ENCODE measurements around the gene GLIS1.

GLIS1 gene

GRCh38 chr1:53728702-53729455 lies 10.1 kb downstream of the GLIS1 start:
- TF ChIP-seq MAX (IDR thresholded peaks at IDR 0.05; ENCODE audit: low read depth, low read length) (no peak), POLR2A (IDR thresholded peaks at IDR 0.05; ENCODE audit: extremely low read depth, insufficient read length) (no peak), MYC (IDR thresholded peaks at IDR 0.05; ENCODE audit: low read depth, low read length) (no peak)
- TF ChIP-seq, protein P1, sequence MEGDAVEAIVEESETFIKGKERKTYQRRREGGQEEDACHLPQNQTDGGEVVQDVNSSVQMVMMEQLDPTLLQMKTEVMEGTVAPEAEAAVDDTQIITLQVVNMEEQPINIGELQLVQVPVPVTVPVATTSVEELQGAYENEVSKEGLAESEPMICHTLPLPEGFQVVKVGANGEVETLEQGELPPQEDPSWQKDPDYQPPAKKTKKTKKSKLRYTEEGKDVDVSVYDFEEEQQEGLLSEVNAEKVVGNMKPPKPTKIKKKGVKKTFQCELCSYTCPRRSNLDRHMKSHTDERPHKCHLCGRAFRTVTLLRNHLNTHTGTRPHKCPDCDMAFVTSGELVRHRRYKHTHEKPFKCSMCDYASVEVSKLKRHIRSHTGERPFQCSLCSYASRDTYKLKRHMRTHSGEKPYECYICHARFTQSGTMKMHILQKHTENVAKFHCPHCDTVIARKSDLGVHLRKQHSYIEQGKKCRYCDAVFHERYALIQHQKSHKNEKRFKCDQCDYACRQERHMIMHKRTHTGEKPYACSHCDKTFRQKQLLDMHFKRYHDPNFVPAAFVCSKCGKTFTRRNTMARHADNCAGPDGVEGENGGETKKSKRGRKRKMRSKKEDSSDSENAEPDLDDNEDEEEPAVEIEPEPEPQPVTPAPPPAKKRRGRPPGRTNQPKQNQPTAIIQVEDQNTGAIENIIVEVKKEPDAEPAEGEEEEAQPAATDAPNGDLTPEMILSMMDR (IDR thresholded peaks at IDR 0.05; ENCODE audit: low read depth, low read length) = no peak
- no peak for DNase-seq (ENCODE audit: low read depth)
- H3K4me3 ChIP-seq (ENCODE audit: low read depth, low read length) = no peak overlapping the region

DNA sequence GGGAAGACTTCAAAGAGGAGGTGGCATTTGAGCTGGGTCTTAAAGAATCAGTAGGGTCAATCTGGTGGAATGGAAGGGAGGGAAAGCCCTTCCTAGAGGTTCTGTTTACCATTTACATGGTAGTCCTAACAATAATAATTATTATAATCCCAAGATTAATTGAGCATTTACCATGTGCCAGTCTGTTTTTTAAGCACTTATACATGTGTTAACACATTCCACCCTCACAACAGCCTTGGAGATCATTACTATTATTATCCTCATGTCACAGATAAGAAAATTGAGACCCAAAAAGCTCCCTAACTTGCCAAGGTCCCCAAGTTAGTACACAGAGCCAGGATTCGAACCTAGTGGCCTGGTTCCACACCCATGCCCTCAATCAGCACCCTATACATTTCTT lies 10.8 kb downstream of the GLIS1 start:
- no peak for DNase-seq (ENCODE audit: low read depth)
- TF ChIP-seq MYC (IDR thresholded peaks at IDR 0.05; ENCODE audit: low read depth, low read length) (no peak), MAX (IDR thresholded peaks at IDR 0.05; ENCODE audit: low read depth, low read length) (no peak), POLR2A (IDR thresholded peaks at IDR 0.05; ENCODE audit: extremely low read depth, insufficient read length) (no peak)
- TF ChIP-seq, protein P1 (IDR thresholded peaks at IDR 0.05; ENCODE audit: low read depth, low read length) = no peak
- no peak overlapping the region for H3K4me3 ChIP-seq (ENCODE audit: low read depth, low read length)

DNA sequence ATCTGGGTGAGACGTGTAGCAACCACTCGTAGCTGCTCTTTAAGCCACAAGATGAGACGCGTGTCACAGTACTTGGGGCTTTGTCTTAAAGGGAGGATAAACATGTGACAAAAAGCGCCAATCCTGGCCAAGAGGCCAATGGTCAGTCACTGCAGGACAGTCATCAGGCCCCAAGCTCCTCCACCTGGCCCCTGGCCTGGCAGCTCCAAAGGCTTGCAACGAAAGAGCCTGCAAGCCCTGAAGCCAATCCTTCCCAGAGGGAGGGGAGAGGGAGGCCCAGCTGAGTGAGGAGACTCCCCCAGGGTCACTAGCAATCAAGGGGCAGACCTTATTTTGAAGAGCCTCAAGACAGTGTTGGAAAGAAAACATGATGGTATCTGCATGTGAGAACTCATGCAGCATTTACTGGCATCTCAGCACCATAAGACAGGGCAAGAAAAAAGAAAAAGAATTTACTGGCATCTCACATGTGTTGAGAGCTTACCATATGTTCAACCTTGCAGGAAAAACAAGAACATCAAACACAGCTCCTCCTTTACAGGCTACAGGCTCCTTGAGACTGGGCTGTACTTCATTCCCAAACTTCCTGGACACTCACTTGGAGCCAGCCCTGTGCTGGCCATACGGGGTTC lies 11.4 kb downstream of the GLIS1 start:
- TF ChIP-seq POLR2A (IDR thresholded peaks at IDR 0.05; ENCODE audit: extremely low read depth, insufficient read length) (no peak), MYC (IDR thresholded peaks at IDR 0.05; ENCODE audit: low read depth, low read length) (no peak), MAX (IDR thresholded peaks at IDR 0.05; ENCODE audit: low read depth, low read length) (no peak)
- TF ChIP-seq, protein P1 (IDR thresholded peaks at IDR 0.05; ENCODE audit: low read depth, low read length) = no peak
- H3K4me3 ChIP-seq (ENCODE audit: low read depth, low read length) = no peak overlapping the region
- DNase-seq (ENCODE audit: low read depth) = no peak

- no peak for TF ChIP-seq MAX (IDR thresholded peaks at IDR 0.05; ENCODE audit: low read depth, low read length)
- TF ChIP-seq, protein P1 (IDR thresholded peaks at IDR 0.05; ENCODE audit: low read depth, low read length) = no peak
- TF ChIP-seq POLR2A (IDR thresholded peaks at IDR 0.05; ENCODE audit: extremely low read depth, insufficient read length) = no peak
- TF ChIP-seq MYC (IDR thresholded peaks at IDR 0.05; ENCODE audit: low read depth, low read length) = no peak
- DNase-seq (ENCODE audit: low read depth) = peak; percentile 76
These were observed 12.9 kb downstream of the GLIS1 start for GRCh38 chr1:53726009-53726600.

GRCh38 chr1:53725238-53725689 lies 13.7 kb downstream of the GLIS1 start:
- DNase-seq (ENCODE audit: low read depth) = peak; percentile 15
- no peak for TF ChIP-seq POLR2A (IDR thresholded peaks at IDR 0.05; ENCODE audit: extremely low read depth, insufficient read length)
- TF ChIP-seq, protein P1 (IDR thresholded peaks at IDR 0.05; ENCODE audit: low read depth, low read length) = peak; percentile 13
- H3K4me3 ChIP-seq (ENCODE audit: low read depth, low read length) = no peak overlapping the region

More at GRCh38 chr1:53726009-53726600, 12.9 kb downstream of the GLIS1 start:
- H3K4me3 ChIP-seq (ENCODE audit: low read depth, low read length) = no peak overlapping the region

All from NB4 (cell line).